Stomach (tissue), 4 donors: ENCODE results near the gene DENND2A.

Source experiments
- CTCF ChIP-seq, 7 experiments: fragments of 450-650 bp in 4 of 7; fragments of 200-600 bp in 3 of 7; sonication (generic) in 3 of 7; IDR thresholded peaks; one replicate each; pipeline ENCODE4 v1.5.1; 2016 to 2019; ENCODE audit warnings: antibody characterized with exemption in 7 of 7, control low read depth in 2 of 7, mild to moderate bottlenecking in 1 of 7
- POLR2A ChIP-seq, 4 donors: fragments of 450-650 bp; IDR thresholded peaks; one replicate each; pipeline ENCODE4 v1.6.1; 2016; ENCODE audit warnings: antibody characterized with exemption in 4 of 4, control low read depth in 2 of 4, mild to moderate bottlenecking in 1 of 4, moderate library complexity in 1 of 4
- POLR2AphosphoS5 ChIP-seq, 3 donors: sonication (generic); formaldehyde crosslinking; IDR thresholded peaks; one replicate each; pipeline ENCODE4 v1.6.1; 2016; ENCODE audit warnings: antibody characterized with exemption in 3 of 3

DNA sequence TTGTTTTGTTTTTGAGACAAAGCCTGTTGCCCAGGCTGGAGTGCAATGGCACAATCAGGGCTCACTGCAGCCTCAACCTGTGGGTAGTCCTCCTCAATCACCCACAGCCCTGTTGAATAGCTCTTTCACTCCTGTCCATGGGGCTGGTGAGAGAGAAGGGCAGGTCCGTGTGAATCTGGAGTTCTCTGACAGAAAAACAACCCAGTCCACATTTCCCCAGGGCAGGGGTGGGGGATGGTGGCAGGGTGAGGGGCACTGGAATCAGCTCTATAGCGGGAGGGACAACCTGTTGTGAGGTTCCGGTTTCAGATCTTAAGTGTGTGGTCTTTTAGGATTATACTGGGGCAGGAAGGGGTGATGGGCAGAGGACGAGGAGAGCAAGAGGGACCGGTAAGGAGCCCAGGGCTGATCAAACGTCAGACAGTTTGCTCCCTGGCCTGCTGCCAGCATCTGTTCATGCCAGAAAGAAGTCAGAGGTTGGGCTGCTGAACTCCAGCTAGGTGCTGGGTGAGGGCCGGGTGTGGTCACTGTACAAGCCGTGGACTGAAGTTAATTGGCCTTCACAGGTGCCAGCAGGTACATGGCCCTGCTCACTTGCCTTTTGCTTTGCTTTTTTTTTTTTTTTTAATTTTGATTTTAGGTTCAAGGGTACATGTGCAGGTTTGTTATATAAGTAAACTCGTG, 128.2 kb downstream of the DENND2A start:
- TF ChIP-seq POLR2A (IDR thresholded peaks at IDR 0.05): no peak
- TF ChIP-seq CTCF (IDR thresholded peaks at IDR 0.05): no peak
- peak in 1 of 3 donors; percentile 11 for TF ChIP-seq POLR2AphosphoS5 (IDR thresholded peaks at IDR 0.05)
